Natural killer cell (primary cell): Measurements from ENCODE around the gene ITPKB. TPM values are rescaled to one million over a fixed set of nuclear protein-coding genes. Genes with fewer than 3 reads are reported as not detected.

ENCODE experiments used
- total RNA-seq, 4 donors: library from RNA; stranded (reverse); fragments of 120-200 nt in 1 of 4; gene quantifications; one replicate each; pipeline versions ENCODE4 v1.2.3 to v1.2.4, GENCODE V29; 2013 to 2022

Gene ITPKB
- total RNA-seq, 3 donors from 2014 or later (not counting 1 experiment from before 2014, with no cell fraction given) = 92.2 to 133 (median 99.0) TPM

Other genes with a start within 250 kb of the ITPKB start
- not detected for gene STUM, start 190.5 kb downstream of the ITPKB start, total RNA-seq
- gene PSEN2, start 131.3 kb upstream of the ITPKB start, total RNA-seq = 10 to 100 TPM; 12.6 to 22.8 (median 14.9) TPM
- 10 to 100 TPM; 42.9 to 59.7 (median 56.2) TPM for gene COQ8A, start 201.0 kb upstream of the ITPKB start, total RNA-seq